HG02610 (cell line): ENCODE data around the gene RPL36.

Source experiments
- ATAC-seq: cut with Tn5 transposase; IDR thresholded peaks from one replicate; pipeline ENCODE4 v1.9.1; 2021; ENCODE audit warnings: mild to moderate bottlenecking, moderate library complexity; ENCODE audit not compliant: unreplicated experiment

The RPL36 gene

GRCh38 chr19:5673752-5674151 is 16.3 kb upstream of the RPL36 start:
- ATAC-seq = no peak

- ATAC-seq = no peak
Measured at GRCh38 chr19:5674714-5675113, 15.4 kb upstream of the RPL36 start.

- ATAC-seq = no peak
Measured at GRCh38 chr19:5676105-5676771, 13.9 kb upstream of the RPL36 start.

GRCh38 chr19:5676772-5677105 is 13.4 kb upstream of the RPL36 start:
- ATAC-seq = no peak

GRCh38 chr19:5677136-5677535 is 13.0 kb upstream of the RPL36 start:
- ATAC-seq = no peak

GRCh38 chr19:5677580-5677979 is 12.5 kb upstream of the RPL36 start:
- no peak for ATAC-seq

- no peak for ATAC-seq
Measured at GRCh38 chr19:5678071-5678718, 11.9 kb upstream of the RPL36 start.

- no peak for ATAC-seq
Measured at GRCh38 chr19:5679289-5680083, 10.6 kb upstream of the RPL36 start.

- no peak for ATAC-seq
Measured at GRCh38 chr19:5680084-5680436, 10.0 kb upstream of the RPL36 start.

- ATAC-seq = peak; percentile 90
Measured at GRCh38 chr19:5680437-5681368, 9.4 kb upstream of the RPL36 start, which contains the start of the genes HSD11B1L and MICOS13. TSS of gene HSD11B1L (plus strand) at chr19:5681027. CDS start at chr19:5684833, 3,806 bp downstream. TSS of gene MICOS13 (minus strand) at chr19:5680516. CDS start at chr19:5680486, 30 bp downstream.

- ATAC-seq = no peak
Measured at GRCh38 chr19:5681391-5682106, 8.5 kb upstream of the RPL36 start.

- ATAC-seq = no peak
Measured at GRCh38 chr19:5682107-5682482, 8.0 kb upstream of the RPL36 start.

- no peak for ATAC-seq
Measured at GRCh38 chr19:5683177-5683886, 6.8 kb upstream of the RPL36 start.

GRCh38 chr19:5684694-5685430 is 5.2 kb upstream of the RPL36 start:
- no peak for ATAC-seq

- ATAC-seq = no peak
Measured at GRCh38 chr19:5686326-5686646, 3.8 kb upstream of the RPL36 start.

- peak; percentile 61 for ATAC-seq
Measured at GRCh38 chr19:5686647-5687359, 3.3 kb upstream of the RPL36 start.

GRCh38 chr19:5687360-5688198 is 2.5 kb upstream of the RPL36 start:
- ATAC-seq = no peak
